ENCODE measurements around the gene TXNDC12. TPM values are rescaled to one million over a fixed set of nuclear protein-coding genes. Genes with fewer than 3 reads are reported as not detected.

TXNDC12 gene
- total and polyA plus RNA-seq, 2 experiments from 2014 or later = 81.0 to 91.1 TPM

DNA sequence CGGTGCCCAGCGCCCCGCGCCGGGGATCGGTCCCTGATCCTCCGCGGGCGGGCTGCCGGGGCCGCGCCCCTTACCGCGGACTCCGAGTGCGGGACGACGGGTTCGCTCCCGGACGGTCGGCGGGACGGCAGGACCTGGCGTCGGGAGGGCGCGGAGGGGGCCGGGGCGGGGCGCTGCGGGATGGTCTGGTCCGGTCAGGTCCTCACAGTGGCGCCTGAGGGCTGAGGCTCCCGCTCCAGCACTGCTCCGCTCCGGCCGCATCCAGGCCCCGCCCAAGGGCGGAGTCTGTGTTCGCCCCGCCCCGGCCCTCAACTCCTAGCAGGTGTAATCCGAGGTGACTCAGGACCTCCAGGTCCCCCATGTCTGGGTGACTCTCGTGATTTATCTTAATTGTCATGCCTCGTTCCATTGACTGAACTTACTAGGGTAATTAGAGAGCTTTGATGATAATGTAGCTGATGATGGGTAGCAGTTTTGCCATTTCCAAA lies 64.5 kb downstream of the TXNDC12 start, which contains the start of gene RAB3B:
RAB3B (minus strand) TSS at position 223 of the 488 bp plus-strand sequence. CDS start 13,583 bp downstream, outside the sequence.
- no peaks in the 10 kb centered on the region for H3K9me3 ChIP-seq (ENCODE audit: low read depth)
- H3K27me3 ChIP-seq = peaks cover 5% of the 10 kb centered on the region
- no peaks in the 10 kb centered on the region for H3K9me2 ChIP-seq (replicated peaks; ENCODE audit: insufficient read depth)
- TF ChIP-seq EZH2 (IDR thresholded peaks at IDR 0.05; ENCODE audit: borderline replicate concordance) (no peak), EZH2phosphoT487 (IDR thresholded peaks at IDR 0.05; ENCODE audit: low read depth, severe bottlenecking, unreplicated experiment) (no peak)
- TF ChIP-seq, protein P1, sequence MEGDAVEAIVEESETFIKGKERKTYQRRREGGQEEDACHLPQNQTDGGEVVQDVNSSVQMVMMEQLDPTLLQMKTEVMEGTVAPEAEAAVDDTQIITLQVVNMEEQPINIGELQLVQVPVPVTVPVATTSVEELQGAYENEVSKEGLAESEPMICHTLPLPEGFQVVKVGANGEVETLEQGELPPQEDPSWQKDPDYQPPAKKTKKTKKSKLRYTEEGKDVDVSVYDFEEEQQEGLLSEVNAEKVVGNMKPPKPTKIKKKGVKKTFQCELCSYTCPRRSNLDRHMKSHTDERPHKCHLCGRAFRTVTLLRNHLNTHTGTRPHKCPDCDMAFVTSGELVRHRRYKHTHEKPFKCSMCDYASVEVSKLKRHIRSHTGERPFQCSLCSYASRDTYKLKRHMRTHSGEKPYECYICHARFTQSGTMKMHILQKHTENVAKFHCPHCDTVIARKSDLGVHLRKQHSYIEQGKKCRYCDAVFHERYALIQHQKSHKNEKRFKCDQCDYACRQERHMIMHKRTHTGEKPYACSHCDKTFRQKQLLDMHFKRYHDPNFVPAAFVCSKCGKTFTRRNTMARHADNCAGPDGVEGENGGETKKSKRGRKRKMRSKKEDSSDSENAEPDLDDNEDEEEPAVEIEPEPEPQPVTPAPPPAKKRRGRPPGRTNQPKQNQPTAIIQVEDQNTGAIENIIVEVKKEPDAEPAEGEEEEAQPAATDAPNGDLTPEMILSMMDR (IDR thresholded peaks at IDR 0.05; ENCODE audit: poor library complexity) = no peak
- no peaks in the 10 kb centered on the region for H3K36me3 ChIP-seq (replicated peaks; ENCODE audit: insufficient read depth, low read depth)
- WGBS (ENCODE audit: low lambda C conversion rate, missing lambda C conversion rate) = 2% methylated on average over 30 of the region's 46 CpGs
- H3K4me3 ChIP-seq = peak within 1 kb of the TSS; percentile 83
- H3K4me2 ChIP-seq = peak within 1 kb of the TSS; percentile 88
- H2AFZ ChIP-seq = peak within 1 kb of the TSS; percentile 90
- H4K20me1 ChIP-seq (ENCODE audit: insufficient read depth, poor library complexity, severe bottlenecking) = no peaks in the 10 kb centered on the region
- H3K4me1 ChIP-seq (ENCODE audit: insufficient read depth) = peaks cover 2% of the 10 kb centered on the region
- H3K27ac ChIP-seq = peak within 1 kb of the TSS; percentile 59
- no peaks in the 10 kb centered on the region for H3K79me2 ChIP-seq
- peak; percentile 92 for DNase-seq (ENCODE audit: low spot score)

DNA sequence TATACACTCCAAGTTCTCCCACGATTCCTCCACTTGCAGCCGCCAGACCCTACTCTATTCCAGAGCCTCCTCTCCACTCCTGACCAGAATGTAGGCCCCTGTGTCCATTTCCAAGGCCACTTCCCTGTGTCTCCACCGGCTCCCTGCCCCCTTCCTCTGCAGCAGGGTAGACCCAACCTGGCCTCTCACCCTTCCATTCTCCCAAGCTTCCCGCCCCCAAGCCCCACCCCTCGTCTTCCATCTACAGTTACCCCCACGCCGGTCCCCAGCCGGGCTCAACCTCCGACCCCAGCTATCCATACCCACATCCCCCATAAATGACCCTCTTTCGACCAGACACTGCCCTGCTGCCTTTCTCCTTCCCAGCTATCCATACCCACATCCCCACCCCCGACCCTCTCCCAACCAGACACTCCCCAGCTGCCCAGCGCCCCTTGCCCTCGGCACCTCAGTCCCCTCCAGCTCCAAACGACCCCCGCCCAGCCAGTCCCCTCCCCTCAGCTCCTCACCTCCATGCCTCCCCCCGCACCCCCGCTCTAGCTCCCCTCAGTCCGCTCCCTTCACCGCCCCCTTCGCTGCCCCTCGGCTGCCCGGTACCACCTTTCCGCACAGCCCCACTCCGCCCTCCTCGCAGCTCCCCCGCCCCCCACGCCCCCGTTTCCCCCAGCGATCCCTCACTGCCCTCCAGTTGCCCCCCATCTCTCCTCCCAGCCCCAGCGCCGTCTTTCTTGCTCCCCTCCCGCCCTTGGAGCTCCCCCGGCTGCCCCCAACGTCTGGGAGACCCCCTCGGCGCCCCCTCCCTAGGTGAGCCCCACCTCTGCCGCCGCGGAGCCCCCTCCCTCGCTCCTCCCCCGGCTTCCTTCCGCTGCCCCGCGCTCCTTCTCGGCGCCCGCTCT lies 65.2 kb downstream of the TXNDC12 start:
- Histone ChIP-seq H3K4me2 (peak overlapping the region; percentile 88), H3K9me2 (replicated peaks; ENCODE audit: insufficient read depth) (no peaks in the 10 kb centered on the region), H3K79me2 (no peaks in the 10 kb centered on the region), H3K27ac (peak overlapping the region; percentile 59), H2AFZ (peak overlapping the region; percentile 90), H3K4me1 (ENCODE audit: insufficient read depth) (peaks cover 2% of the 10 kb centered on the region), H3K27me3 (peaks cover 5% of the 10 kb centered on the region), H3K4me3 (peak overlapping the region; percentile 83), H4K20me1 (ENCODE audit: insufficient read depth, poor library complexity, severe bottlenecking) (no peaks in the 10 kb centered on the region), H3K9me3 (ENCODE audit: low read depth) (no peaks in the 10 kb centered on the region), H3K36me3 (replicated peaks; ENCODE audit: insufficient read depth, low read depth) (no peaks in the 10 kb centered on the region)
- TF ChIP-seq, protein P1 (IDR thresholded peaks at IDR 0.05; ENCODE audit: poor library complexity) = no peak
- TF ChIP-seq EZH2phosphoT487 (IDR thresholded peaks at IDR 0.05; ENCODE audit: low read depth, severe bottlenecking, unreplicated experiment) (no peak), EZH2 (IDR thresholded peaks at IDR 0.05; ENCODE audit: borderline replicate concordance) (no peak)
- no peak for DNase-seq (ENCODE audit: low spot score)
- WGBS (ENCODE audit: low lambda C conversion rate, missing lambda C conversion rate) = 8% methylated on average over 14 of the region's 47 CpGs

DNA sequence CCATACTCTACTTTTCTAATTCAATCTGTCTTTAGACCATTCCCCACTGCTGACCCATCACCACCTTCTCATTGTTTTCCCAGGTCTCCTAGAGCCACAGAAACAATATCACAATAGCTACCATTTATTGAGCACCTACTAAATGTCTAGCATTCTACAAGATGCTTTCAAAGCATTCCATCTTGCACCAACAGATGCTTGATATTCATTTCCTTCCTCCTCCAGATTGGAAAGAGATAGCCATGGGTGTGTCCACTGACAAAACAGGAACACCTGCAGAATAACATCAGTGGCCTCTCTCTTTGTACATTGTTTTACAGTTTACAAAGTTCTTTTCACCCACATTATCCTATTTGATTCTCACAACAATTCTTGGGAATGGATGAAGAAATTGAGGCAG lies 66.7 kb downstream of the TXNDC12 start:
- Histone ChIP-seq H4K20me1 (ENCODE audit: insufficient read depth, poor library complexity, severe bottlenecking) (no peaks in the 10 kb centered on the region), H3K36me3 (replicated peaks; ENCODE audit: insufficient read depth, low read depth) (no peaks in the 10 kb centered on the region), H3K27me3 (peaks cover 5% of the 10 kb centered on the region), H3K79me2 (no peaks in the 10 kb centered on the region), H3K27ac (no peak overlapping the region), H3K9me2 (replicated peaks; ENCODE audit: insufficient read depth) (no peaks in the 10 kb centered on the region), H3K4me3 (no peak overlapping the region), H2AFZ (no peak overlapping the region), H3K9me3 (ENCODE audit: low read depth) (no peaks in the 10 kb centered on the region), H3K4me2 (no peak overlapping the region), H3K4me1 (ENCODE audit: insufficient read depth) (peaks cover 2% of the 10 kb centered on the region)
- no peak for DNase-seq (ENCODE audit: low spot score)
- TF ChIP-seq EZH2phosphoT487 (IDR thresholded peaks at IDR 0.05; ENCODE audit: low read depth, severe bottlenecking, unreplicated experiment) (no peak), EZH2 (IDR thresholded peaks at IDR 0.05; ENCODE audit: borderline replicate concordance) (no peak)
- TF ChIP-seq, protein P1 (IDR thresholded peaks at IDR 0.05; ENCODE audit: poor library complexity) = no peak
